ENCODE data around the gene NETO2.

DNA sequence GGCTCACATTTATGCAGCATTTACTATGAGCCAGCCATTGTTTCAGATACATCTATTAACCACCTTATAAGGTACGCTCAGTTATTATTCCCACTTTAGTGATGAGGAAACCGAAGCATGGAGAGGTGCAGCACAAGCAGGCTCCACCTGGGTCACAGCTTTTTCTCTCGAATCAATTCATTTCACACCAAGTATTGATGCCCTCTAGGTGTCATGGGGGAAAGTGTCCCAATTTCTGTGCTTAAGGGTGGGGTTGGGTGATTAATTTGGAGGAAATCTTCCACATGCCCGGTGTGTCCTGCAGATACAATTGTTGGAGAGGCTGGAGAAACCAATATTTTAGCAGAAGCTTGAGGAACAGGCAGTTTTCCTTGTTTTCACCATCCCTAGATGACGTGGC, 107.5 kb downstream of the NETO2 start:
- TF ChIP-seq POLR2AphosphoS5 (IDR thresholded peaks at IDR 0.05) (no peak), EP300 (IDR thresholded peaks at IDR 0.05) (no peak)
- TF ChIP-seq, protein P1, sequence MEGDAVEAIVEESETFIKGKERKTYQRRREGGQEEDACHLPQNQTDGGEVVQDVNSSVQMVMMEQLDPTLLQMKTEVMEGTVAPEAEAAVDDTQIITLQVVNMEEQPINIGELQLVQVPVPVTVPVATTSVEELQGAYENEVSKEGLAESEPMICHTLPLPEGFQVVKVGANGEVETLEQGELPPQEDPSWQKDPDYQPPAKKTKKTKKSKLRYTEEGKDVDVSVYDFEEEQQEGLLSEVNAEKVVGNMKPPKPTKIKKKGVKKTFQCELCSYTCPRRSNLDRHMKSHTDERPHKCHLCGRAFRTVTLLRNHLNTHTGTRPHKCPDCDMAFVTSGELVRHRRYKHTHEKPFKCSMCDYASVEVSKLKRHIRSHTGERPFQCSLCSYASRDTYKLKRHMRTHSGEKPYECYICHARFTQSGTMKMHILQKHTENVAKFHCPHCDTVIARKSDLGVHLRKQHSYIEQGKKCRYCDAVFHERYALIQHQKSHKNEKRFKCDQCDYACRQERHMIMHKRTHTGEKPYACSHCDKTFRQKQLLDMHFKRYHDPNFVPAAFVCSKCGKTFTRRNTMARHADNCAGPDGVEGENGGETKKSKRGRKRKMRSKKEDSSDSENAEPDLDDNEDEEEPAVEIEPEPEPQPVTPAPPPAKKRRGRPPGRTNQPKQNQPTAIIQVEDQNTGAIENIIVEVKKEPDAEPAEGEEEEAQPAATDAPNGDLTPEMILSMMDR (IDR thresholded peaks at IDR 0.05) = no peak

All from upper lobe of left lung (tissue), 4 donors.